ENCODE results near the gene APBB2.

DNA sequence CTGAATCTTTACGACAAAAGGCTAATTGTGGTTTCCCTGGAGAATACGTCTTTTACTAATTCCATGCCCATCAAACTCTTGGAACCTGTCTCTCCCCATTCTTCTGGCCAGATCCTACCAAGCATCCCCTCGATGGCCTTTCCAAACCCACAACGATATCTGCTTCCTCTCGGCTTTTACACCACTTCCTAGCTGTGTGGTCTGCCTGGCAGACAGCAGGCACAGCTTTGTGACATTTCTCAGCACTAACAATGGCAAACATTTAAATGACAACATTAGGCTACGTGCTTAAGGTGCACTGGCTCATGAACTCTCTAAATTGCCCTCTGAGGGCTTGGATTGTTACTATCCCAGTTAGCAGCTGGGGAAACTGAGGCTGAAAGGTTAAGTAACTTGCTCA lies 323.6 kb downstream of the APBB2 start:
- TF ChIP-seq, protein P1, sequence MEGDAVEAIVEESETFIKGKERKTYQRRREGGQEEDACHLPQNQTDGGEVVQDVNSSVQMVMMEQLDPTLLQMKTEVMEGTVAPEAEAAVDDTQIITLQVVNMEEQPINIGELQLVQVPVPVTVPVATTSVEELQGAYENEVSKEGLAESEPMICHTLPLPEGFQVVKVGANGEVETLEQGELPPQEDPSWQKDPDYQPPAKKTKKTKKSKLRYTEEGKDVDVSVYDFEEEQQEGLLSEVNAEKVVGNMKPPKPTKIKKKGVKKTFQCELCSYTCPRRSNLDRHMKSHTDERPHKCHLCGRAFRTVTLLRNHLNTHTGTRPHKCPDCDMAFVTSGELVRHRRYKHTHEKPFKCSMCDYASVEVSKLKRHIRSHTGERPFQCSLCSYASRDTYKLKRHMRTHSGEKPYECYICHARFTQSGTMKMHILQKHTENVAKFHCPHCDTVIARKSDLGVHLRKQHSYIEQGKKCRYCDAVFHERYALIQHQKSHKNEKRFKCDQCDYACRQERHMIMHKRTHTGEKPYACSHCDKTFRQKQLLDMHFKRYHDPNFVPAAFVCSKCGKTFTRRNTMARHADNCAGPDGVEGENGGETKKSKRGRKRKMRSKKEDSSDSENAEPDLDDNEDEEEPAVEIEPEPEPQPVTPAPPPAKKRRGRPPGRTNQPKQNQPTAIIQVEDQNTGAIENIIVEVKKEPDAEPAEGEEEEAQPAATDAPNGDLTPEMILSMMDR (IDR thresholded peaks at IDR 0.05), result no peak
- TF ChIP-seq POLR2A (IDR thresholded peaks at IDR 0.05), result no peak
